NK-92 (cell line): ENCODE results near the gene SHROOM3.

Source experiments
- DNase-seq: peaks from one replicate; lab custom pipeline; 2025; ENCODE audit not compliant: unreplicated experiment; lab: John Stamatoyannopoulos, UW

Gene SHROOM3

DNA sequence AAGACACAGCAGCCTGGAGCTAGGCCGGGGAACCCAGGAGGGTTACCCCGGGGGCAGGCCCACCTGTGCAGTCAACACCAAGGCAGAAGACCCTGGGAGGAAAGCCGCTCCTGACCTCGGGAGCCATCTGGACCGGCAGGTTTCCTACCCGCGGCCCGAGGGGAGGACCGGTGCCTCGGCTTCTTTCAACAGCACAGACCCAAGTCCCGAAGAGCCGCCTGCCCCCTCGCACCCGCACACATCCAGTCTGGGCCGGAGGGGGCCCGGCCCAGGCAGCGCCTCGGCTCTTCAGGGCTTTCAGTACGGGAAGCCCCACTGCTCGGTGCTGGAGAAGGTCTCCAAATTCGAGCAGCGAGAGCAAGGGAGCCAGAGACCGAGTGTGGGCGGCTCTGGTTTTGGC, 305.2 kb downstream of the SHROOM3 start:
- no peak for DNase-seq

DNA sequence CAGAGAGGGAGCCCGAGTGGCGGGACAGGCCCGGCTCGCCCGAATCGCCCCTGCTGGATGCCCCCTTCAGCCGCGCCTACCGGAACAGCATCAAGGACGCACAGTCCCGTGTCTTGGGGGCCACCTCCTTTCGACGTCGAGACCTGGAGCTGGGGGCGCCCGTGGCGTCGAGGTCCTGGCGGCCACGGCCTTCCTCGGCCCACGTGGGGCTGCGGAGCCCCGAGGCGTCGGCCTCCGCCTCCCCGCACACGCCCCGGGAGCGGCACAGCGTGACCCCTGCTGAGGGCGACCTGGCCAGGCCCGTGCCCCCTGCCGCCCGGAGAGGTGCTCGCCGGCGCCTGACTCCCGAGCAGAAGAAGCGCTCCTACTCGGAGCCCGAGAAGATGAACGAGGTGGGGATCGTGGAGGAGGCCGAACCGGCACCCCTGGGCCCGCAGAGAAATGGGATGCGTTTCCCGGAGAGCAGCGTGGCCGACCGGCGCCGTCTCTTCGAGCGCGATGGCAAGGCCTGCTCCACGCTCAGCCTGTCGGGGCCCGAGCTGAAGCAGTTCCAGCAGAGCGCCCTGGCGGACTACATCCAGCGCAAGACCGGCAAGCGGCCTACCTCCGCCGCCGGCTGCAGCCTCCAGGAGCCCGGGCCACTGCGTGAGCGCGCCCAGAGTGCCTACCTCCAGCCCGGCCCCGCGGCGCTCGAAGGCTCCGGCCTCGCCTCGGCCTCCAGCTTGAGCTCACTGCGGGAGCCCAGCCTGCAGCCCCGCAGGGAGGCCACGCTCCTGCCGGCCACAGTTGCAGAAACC, 306.0 kb downstream of the SHROOM3 start:
- no peak for DNase-seq

- DNase-seq, result no peak
These were observed 306.6 kb downstream of the SHROOM3 start for GRCh38 chr4:76741663-76742020.

GRCh38 chr4:76744241-76744921, 309.4 kb downstream of the SHROOM3 start:
- DNase-seq, result no peak

DNA sequence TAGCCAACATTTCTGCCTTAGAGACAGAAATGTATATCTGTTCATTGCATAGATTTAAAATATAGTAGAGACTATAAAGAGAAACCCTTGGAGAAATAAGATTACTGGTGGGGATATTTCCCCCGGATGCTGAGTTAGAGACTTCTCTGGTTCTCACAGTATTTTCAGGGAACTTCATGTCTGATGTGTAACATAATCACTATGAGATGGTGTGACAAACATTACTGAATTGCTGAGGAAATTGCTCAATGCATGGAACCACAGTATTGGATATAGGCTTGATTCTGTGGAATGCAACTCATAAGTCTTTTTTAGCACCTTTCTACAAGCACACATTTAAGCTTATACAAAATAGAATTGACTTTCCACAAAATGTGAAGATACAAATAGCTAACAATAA, 310.2 kb downstream of the SHROOM3 start:
- DNase-seq, result no peak

- DNase-seq, result no peak
These were observed 312.5 kb downstream of the SHROOM3 start for GRCh38 chr4:76747563-76747962.

DNA sequence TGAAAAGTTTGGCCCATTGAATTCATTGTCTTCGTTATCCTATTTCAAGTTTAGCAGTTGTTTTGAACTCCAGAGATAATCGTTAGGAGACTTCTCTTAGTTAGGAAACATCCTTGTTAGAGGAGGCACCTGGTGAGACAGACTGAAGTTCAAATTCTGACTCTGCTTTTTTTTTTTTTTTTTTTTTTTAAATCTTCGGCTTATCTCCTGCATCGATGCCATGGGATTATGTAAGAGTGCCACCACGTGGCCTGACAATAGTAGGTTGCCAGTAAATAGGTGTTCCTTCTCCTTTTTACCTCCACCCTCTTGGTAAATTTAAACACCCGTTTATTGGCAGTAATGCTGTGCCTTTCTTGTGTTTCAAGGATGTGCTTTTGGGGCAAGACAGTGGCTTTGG, 313.6 kb downstream of the SHROOM3 start:
- DNase-seq, result no peak

DNA sequence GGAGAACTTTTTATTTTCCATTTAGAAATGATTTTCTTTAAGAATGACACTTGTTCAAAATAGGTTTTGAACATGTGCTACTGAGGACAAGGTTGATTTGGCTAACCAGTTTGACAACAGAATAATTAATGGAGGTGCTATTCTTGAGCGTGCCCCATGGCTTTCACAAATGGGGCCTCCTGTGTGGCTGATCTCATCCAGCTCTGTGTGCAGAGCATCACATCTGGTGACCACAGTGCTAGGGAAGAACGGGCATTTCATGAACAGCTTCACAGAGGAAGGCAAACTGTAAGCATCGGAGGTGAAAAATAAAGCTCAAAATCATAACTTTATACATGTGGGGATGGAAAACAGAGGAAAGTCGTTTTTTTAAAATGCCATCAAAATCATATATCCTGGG, 314.3 kb downstream of the SHROOM3 start:
- DNase-seq, result no peak

GRCh38 chr4:76750716-76751115, 315.7 kb downstream of the SHROOM3 start:
- no peak for DNase-seq

DNA sequence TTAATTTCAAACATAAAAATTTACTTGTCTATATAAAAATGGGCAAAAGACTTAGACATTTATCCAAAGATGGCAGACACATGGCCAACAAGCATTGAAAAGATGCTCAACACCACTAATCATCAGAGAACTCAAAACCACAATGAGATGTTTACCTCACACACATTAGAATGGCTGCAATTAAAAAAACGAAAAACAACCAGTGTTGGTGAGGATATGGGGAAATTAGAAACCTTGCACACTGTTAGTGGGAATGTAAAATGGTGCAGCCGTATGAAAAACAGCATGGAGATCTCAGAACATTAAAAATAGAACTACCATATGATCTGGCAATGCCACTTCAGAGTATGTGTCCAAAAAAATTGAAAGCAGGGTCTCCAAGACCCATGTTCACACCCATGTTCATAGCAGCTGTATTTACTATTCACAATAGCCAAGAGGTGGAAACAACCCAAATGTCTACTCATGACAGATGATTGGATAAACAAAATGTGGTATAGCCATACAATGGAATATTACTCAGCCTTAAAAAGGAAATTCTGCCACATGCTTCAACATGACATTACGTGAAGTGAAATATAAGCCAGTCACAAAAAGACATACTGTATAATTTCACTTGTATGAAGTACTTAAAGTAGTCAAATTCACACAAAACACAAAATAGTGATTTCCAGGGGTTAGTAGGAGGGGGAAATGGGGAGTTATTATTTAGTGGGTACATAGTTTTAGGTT, 316.7 kb downstream of the SHROOM3 start:
- no peak for DNase-seq

DNA sequence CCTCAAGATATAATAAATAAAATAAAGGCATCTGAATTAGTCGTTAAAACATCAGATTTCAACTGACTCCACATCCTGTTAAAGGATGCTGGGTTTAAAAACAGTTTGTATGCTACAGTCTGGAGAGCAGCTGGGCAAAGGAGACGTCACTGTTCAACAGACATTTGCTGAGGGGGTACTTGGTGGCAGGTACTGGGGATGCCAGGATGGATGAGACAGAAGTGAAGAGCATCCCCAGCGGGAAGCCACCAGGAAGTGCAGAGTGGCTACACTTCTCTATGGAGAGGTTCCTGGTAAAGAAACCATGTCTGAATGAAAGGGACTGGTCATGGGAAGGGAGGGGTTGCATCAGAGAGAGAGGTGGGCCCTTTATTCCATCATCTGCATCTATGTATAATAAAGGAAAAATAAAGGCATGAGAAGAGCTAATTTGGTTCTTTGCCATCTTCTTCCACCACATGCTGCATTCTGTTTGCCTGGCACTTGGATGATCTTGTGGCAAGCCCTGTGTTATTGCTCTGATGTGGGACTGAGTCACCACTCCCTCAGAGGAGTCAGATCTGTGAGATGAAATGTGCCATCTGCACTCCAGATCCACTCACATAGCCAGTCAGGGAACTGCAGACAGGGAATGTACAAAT, 318.0 kb downstream of the SHROOM3 start:
- DNase-seq, result no peak

GRCh38 chr4:76753814-76754213, 318.8 kb downstream of the SHROOM3 start:
- no peak for DNase-seq

GRCh38 chr4:76754439-76754838, 319.4 kb downstream of the SHROOM3 start:
- DNase-seq, result no peak

GRCh38 chr4:76755756-76756155, 320.7 kb downstream of the SHROOM3 start:
- no peak for DNase-seq

DNA sequence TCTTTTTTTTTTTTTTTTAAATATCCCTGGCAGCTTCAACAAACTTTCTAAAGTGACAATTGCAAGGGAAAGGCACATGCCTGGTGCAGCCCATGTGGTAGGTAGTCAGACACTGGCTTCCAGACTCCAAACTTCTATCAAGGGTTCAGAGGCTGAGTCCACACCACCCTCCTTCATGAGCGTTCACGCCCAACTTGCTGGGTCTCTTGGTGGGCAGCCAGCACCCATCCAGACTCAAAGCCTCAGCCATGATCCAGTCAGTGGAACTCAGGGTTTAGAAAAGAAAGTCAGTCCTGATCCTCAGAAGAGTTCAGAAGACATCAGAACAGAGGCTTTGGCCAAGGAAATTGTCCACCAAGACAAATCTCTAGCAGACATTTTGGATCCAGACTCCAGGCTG, 321.4 kb downstream of the SHROOM3 start:
- DNase-seq, result no peak

- no peak for DNase-seq
These were observed 322.4 kb downstream of the SHROOM3 start for GRCh38 chr4:76757418-76757939.

- DNase-seq, result no peak
These were observed 323.4 kb downstream of the SHROOM3 start for GRCh38 chr4:76758290-76758882.

DNA sequence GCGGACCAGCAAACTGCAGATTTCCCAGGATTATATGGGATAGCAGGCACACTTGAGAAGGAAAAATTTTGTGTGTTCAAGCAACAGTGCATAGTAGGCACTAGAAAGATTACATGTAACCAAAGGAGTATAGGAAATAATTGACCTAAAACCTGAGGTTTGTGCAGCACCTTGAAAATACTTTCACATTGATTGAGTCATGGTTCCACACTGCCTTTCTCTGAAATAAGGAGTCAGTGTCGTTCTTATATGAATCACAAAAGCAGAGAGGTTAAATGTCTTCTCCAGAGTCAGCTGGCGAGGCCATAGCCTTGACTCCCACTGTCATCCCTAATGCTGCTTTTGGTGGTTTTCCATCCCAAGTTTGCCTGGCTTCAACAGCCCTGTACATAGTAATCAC, 324.0 kb downstream of the SHROOM3 start:
- DNase-seq, result no peak

DNA sequence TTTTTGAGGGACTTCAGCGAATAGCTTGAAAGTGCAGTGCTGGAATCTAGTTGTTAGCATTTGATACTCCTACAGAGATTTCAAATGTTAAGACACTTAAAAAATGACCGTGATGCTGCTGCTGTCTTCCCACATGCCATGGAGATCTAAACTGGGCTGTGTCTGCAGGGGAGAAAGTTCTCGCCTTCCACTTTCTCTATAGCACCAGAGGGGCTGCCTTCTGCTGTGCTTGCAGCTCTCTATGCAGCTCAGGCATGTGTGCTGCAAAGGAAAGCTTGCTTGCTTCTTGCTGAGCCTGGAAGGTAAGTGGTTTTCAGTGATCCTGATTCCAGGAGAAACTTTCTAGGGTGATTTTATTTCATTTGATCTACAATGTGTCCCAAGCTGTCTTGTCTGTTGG, 325.2 kb downstream of the SHROOM3 start:
- no peak for DNase-seq

DNA sequence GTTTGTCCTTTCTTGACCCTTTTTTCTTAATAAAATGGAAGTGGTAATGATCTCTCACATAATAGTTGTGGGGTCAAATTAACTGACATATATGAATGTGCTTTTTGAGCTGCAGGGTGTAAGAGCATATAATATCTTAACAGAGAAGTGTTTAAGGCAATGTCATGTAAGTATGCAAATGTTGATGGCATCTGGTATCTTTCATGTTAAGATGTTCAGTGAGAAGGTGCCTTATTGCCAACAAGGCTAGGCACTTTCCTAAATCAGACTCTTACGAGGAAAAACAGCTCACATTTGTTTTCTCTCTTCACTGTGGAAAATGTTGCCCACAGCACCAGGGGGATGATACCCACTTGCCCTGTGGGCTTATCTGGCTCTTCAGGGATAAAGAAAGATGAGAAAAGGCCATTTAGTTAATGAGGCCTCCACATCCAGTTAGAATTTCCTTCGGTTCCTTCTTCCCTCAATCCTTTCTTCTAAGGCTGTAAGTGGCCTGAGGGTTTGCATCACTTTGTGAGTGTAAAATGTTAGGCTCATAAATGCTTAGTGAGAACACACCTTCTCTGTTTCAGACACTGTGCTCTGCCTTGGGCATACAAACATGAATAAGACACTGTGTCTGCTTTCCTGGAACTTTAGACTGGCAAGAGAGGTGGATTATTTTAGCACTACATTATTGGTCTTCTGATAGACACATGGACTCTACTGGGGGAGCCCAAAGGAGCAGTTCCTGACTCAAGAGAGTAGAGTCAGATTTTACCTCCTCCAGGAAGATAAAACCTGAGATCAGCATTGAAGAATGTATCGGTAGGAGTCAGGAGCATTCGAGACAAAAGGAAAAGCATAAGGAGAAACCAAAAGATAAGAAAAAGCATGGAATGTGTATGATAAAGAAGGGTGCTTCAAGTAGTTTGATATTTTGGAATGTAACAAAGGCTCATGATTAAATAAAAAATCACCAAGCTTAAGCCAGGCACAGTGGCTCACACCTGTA, 327.4 kb downstream of the SHROOM3 start:
- DNase-seq, result no peak
